Fibroblast of villous mesenchyme (primary cell): ENCODE results near the gene ZCCHC10. TPM values are rescaled to one million over a fixed set of nuclear protein-coding genes. Genes with fewer than 3 reads are reported as not detected.

Experiments used
- small RNA-seq: library from RNA; depleted of rRNA; stranded (forward); fragments of <200 nt; gene quantifications from one replicate; pipeline ENCODE3, GENCODE V24; 2012
- total RNA-seq: library from RNA; depleted of rRNA; stranded (reverse); fragments of >200 nt; gene quantifications from 2 replicates; pipeline ENCODE4 v1.2.3, GENCODE V29; 2012

The ZCCHC10 gene
- total RNA-seq, 1 donor = 25.5 TPM

Small RNA genes within 50 kb of the gene (small RNA-seq; reads per million reads assigned to genes)
- not detected for gene AC113410.1
- gene AC113410.3 = not detected
- gene ATP6V0E1P1 = not detected
- gene RF00019 = not detected

Other genes starting within 250 kb of the ZCCHC10 start
- 43.5 and 51.4 TPM in 2 replicates for gene SEPTIN8, start 249.3 kb downstream of the ZCCHC10 start, total RNA-seq
- gene SOWAHA, start 213.2 kb downstream of the ZCCHC10 start, total RNA-seq = under 0.01 TPM in 2 replicates
- 6.1 and 6.5 TPM in 2 replicates for gene SHROOM1, start 195.9 kb downstream of the ZCCHC10 start, total RNA-seq
- not detected in 2 replicates for gene GDF9, start 160.1 kb downstream of the ZCCHC10 start, total RNA-seq
- gene UQCRQ, start 159.9 kb downstream of the ZCCHC10 start, total RNA-seq = 134 and 179 TPM in 2 replicates
- under 0.01 and 0.32 TPM in 2 replicates for gene LEAP2, start 152.9 kb downstream of the ZCCHC10 start, total RNA-seq
- gene AFF4, start 62.9 kb downstream of the ZCCHC10 start, total RNA-seq = 74.1 and 95.0 TPM in 2 replicates
- gene HSPA4, start 25.5 kb upstream of the ZCCHC10 start, total RNA-seq = 104 and 187 TPM in 2 replicates